ENCODE results near the gene HAX1. TPM values are rescaled to one million over a fixed set of nuclear protein-coding genes. Genes with fewer than 3 reads are reported as not detected.
A peak's percentile ranks its signal among the peaks of the same experiment; 100 is the strongest.
"Not testable (repeated sequence)": the region's sequence is repeated elsewhere in the genome, so short reads cannot be mapped to it uniquely, and the experiment has no call there.

Gene HAX1
- 10 to 100 TPM; 95.2 to 96.6 TPM for total RNA-seq

- H3K27me3 ChIP-seq (replicated peaks; ENCODE audit: insufficient read depth) = no peaks in the 10 kb centered on the region
- H3K9me3 ChIP-seq = no peaks in the 10 kb centered on the region
- TF ChIP-seq POLR2A (IDR thresholded peaks at IDR 0.05) (peak; percentile 57), POLR2AphosphoS5 (IDR thresholded peaks at IDR 0.05) (peak; percentile 96)
- TF ChIP-seq, protein P1, sequence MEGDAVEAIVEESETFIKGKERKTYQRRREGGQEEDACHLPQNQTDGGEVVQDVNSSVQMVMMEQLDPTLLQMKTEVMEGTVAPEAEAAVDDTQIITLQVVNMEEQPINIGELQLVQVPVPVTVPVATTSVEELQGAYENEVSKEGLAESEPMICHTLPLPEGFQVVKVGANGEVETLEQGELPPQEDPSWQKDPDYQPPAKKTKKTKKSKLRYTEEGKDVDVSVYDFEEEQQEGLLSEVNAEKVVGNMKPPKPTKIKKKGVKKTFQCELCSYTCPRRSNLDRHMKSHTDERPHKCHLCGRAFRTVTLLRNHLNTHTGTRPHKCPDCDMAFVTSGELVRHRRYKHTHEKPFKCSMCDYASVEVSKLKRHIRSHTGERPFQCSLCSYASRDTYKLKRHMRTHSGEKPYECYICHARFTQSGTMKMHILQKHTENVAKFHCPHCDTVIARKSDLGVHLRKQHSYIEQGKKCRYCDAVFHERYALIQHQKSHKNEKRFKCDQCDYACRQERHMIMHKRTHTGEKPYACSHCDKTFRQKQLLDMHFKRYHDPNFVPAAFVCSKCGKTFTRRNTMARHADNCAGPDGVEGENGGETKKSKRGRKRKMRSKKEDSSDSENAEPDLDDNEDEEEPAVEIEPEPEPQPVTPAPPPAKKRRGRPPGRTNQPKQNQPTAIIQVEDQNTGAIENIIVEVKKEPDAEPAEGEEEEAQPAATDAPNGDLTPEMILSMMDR (IDR thresholded peaks at IDR 0.05) = peak; percentile 75 to 90 (median 84)
- peak within 1 kb of the TSS; percentile 59 to 78 for H3K4me3 ChIP-seq
- peaks cover 9 to 18% of the 10 kb centered on the region in 2 donors for H3K36me3 ChIP-seq
- intact Hi-C loops (cut with DNase I) = loop anchor here (2.0 to 10.0 kb wide), 3 partner anchors 52 to 478 kb away; partner anchors contain the start of gene UBAP2L
- WGBS = under 1% methylated on average over 47 of the region's 47 CpGs
- H3K27ac ChIP-seq = peak within 1 kb of the TSS; percentile 81 to 82
- peaks cover 3% of the 10 kb centered on the region for H3K4me1 ChIP-seq (replicated peaks)
- DNase-seq (ENCODE audit: low spot score) = peak; percentile 88
Measured at GRCh38 chr1:154272217-154272998, at the start of gene HAX1. Gene HAX1, plus strand, starts transcription at chr1:154272629. Its CDS starts 95 bp downstream, at chr1:154272724.

GRCh38 chr1:154222918-154223317, 49.5 kb upstream of the HAX1 start:
- intact Hi-C loops (cut with DNase I) = no loop called here
- no peaks in the 10 kb centered on the region for H3K9me3 ChIP-seq
- H3K4me3 ChIP-seq = no peak overlapping the region
- H3K27me3 ChIP-seq (replicated peaks; ENCODE audit: insufficient read depth) = no peaks in the 10 kb centered on the region
- WGBS = 74% methylated on average over 1 of the region's 1 CpG
- H3K27ac ChIP-seq = no peak overlapping the region
- no peak for DNase-seq (ENCODE audit: low spot score)
- H3K4me1 ChIP-seq (replicated peaks) = peaks cover 3% of the 10 kb centered on the region
- TF ChIP-seq, protein P1 (IDR thresholded peaks at IDR 0.05) = no peak
- no peak for TF ChIP-seq POLR2A (IDR thresholded peaks at IDR 0.05)
- no peak for TF ChIP-seq POLR2AphosphoS5 (IDR thresholded peaks at IDR 0.05)
- no peaks in the 10 kb centered on the region for H3K36me3 ChIP-seq

DNA sequence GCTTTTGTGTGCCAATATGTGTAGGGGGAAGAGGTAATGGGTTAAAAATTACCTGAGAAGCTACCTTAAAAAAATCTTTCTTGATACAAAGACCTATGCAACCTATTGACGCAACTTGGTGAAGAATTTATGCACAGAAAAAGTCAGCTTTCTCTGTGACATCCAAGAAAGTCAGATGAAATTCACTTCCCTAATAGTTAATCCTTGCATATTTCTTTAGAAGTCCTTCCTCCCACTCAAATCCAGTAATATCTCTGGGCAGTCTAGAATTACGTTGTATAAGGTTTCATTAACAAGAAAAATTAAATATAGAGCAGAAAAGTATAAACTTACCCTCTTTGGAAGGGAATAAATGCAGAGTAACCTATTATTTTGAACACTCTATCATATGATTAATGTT, 48.8 kb upstream of the HAX1 start:
- intact Hi-C loops (cut with DNase I) = no loop called here
- 44% methylated on average over 2 of the region's 2 CpGs for WGBS
- no peak for DNase-seq (ENCODE audit: low spot score)
- no peak for TF ChIP-seq POLR2AphosphoS5 (IDR thresholded peaks at IDR 0.05)
- peaks cover 0 to 3% of the 10 kb centered on the region in 2 donors for H3K36me3 ChIP-seq
- no peak overlapping the region for H3K4me3 ChIP-seq
- no peaks in the 10 kb centered on the region for H3K4me1 ChIP-seq (replicated peaks)
- no peak overlapping the region for H3K27ac ChIP-seq
- no peaks in the 10 kb centered on the region for H3K27me3 ChIP-seq (replicated peaks; ENCODE audit: insufficient read depth)
- H3K9me3 ChIP-seq = no peaks in the 10 kb centered on the region

DNA sequence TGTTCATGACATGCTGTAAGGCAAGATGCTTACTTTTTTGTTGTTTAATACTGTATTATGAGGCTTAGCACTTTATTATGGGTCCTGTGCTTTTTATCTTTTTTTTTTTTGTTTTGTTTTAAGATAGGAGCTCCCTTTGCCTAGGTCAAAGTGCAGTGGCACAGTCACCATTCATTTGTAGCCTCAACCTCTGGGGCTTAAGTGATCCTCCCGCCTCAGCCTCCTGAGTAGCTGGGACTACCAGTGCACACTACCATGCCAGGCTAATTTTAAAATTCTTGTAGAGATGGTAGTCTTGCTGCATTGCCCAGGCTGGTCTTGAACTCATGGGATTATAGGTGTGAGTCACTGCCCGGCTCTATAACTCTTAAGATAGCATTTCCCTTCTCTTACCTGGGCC, 47.1 kb upstream of the HAX1 start:
- Histone ChIP-seq H3K4me3 (no peak overlapping the region), H3K27ac (no peak overlapping the region), H3K9me3 (no peaks in the 10 kb centered on the region), H3K36me3 (peaks cover 0 to 8% of the 10 kb centered on the region in 2 donors), H3K4me1 (replicated peaks) (no peaks in the 10 kb centered on the region), H3K27me3 (replicated peaks; ENCODE audit: insufficient read depth) (no peaks in the 10 kb centered on the region)
- 96% methylated on average over 2 of the region's 2 CpGs for WGBS
- intact Hi-C loops (cut with DNase I) = no loop called here
- TF ChIP-seq, protein P1 (IDR thresholded peaks at IDR 0.05) = no peak
- TF ChIP-seq POLR2A (IDR thresholded peaks at IDR 0.05) (no peak), POLR2AphosphoS5 (IDR thresholded peaks at IDR 0.05) (no peak)
- no peak for DNase-seq (ENCODE audit: low spot score)

- H3K27me3 ChIP-seq (replicated peaks; ENCODE audit: insufficient read depth); H3K27ac ChIP-seq; H3K9me3 ChIP-seq; DNase-seq (ENCODE audit: low spot score); H3K4me3 ChIP-seq; H3K4me1 ChIP-seq (replicated peaks); intact Hi-C loops (cut with DNase I): not testable (repeated sequence)
- peaks cover 0 to 20% of the 10 kb centered on the region in 2 donors for H3K36me3 ChIP-seq
- WGBS = 93% methylated on average over 3 of the region's 3 CpGs
Measured at GRCh38 chr1:154231112-154231511, 41.3 kb upstream of the HAX1 start.

- H3K4me1 ChIP-seq (replicated peaks); DNase-seq (ENCODE audit: low spot score); H3K9me3 ChIP-seq; H3K27ac ChIP-seq; H3K27me3 ChIP-seq (replicated peaks; ENCODE audit: insufficient read depth); intact Hi-C loops (cut with DNase I); H3K4me3 ChIP-seq: not testable (repeated sequence)
- WGBS = 97% methylated on average over 12 of the region's 12 CpGs
- peaks cover 0 to 20% of the 10 kb centered on the region in 2 donors for H3K36me3 ChIP-seq
Measured at GRCh38 chr1:154233127-154233526, 39.3 kb upstream of the HAX1 start.
